ENCODE results near the gene CLMN. TPM values are rescaled to one million over a fixed set of nuclear protein-coding genes. Genes with fewer than 3 reads are reported as not detected.
A peak's percentile ranks its signal among the peaks of the same experiment; 100 is the strongest.

CLMN gene
- total RNA-seq, 1 donor from 2014 or later: 117 TPM

DNA sequence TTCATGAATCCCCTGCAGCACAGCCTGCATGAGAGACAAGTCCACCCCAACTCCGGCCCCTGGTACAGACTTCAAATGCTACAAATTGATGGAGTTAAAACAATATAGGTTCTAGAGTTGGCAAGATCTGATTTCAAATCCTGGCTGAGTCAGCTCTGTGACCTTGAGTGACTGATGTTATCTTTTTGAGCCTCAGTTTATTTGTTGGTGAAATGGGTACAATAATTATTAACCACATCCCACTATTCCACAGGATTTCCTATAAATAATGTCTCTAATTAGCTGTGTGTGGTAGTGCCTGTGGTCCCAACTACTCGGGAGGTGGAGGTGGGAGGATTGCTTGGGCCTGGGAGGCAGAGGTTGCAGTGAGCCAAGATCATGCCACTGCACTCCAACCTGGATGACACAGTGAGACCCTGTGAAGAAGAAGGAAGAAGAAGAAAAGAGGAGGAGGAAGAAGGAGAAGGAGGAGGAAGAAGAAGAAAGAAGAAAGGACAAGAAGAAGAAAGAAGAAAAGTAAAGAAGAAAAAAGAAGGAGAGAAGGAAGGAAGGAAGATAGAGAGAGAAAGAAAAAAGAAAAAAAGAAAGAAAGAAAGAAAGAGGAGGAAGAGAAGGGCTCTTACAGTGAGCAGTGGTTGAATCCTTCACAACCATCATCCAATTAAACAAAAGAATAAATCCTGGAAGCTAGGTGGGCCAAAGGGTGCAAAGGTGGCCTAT lies 122.7 kb downstream of the CLMN start:
- Mint-ChIP-seq H3K9me3 (no peaks in the 10 kb centered on the region), H3K27ac (peak overlapping the region; percentile 87), H3K36me3 (peaks cover 35% of the 10 kb centered on the region), H3K27me3 (ENCODE audit: low read depth) (peaks cover 1% of the 10 kb centered on the region), H3K4me1 (peaks cover 37% of the 10 kb centered on the region), H3K4me3 (no peak overlapping the region)
- TF ChIP-seq, protein P1, sequence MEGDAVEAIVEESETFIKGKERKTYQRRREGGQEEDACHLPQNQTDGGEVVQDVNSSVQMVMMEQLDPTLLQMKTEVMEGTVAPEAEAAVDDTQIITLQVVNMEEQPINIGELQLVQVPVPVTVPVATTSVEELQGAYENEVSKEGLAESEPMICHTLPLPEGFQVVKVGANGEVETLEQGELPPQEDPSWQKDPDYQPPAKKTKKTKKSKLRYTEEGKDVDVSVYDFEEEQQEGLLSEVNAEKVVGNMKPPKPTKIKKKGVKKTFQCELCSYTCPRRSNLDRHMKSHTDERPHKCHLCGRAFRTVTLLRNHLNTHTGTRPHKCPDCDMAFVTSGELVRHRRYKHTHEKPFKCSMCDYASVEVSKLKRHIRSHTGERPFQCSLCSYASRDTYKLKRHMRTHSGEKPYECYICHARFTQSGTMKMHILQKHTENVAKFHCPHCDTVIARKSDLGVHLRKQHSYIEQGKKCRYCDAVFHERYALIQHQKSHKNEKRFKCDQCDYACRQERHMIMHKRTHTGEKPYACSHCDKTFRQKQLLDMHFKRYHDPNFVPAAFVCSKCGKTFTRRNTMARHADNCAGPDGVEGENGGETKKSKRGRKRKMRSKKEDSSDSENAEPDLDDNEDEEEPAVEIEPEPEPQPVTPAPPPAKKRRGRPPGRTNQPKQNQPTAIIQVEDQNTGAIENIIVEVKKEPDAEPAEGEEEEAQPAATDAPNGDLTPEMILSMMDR (IDR thresholded peaks at IDR 0.05; ENCODE audit: unreplicated experiment): no peak
- no peak for DNase-seq (ENCODE audit: low spot score in 2 of 2, unreplicated experiment in 2 of 2)

GRCh38 chr14:95196268-95196667 lies 123.4 kb downstream of the CLMN start:
- Mint-ChIP-seq H3K9me3 (no peaks in the 10 kb centered on the region), H3K27ac (peak overlapping the region; percentile 90), H3K36me3 (peaks cover 35% of the 10 kb centered on the region), H3K4me1 (peaks cover 37% of the 10 kb centered on the region), H3K4me3 (no peak overlapping the region), H3K27me3 (ENCODE audit: low read depth) (peaks cover 1% of the 10 kb centered on the region)
- TF ChIP-seq, protein P1 (IDR thresholded peaks at IDR 0.05; ENCODE audit: unreplicated experiment): no peak
- DNase-seq (ENCODE audit: low spot score in 2 of 2, unreplicated experiment in 2 of 2): no peak

- peak overlapping the region; percentile 90 for H3K27ac Mint-ChIP-seq
- peaks cover 46% of the 10 kb centered on the region for H3K36me3 Mint-ChIP-seq
- TF ChIP-seq, protein P1 (IDR thresholded peaks at IDR 0.05; ENCODE audit: unreplicated experiment): no peak
- DNase-seq (ENCODE audit: low spot score in 2 of 2, unreplicated experiment in 2 of 2): no peak
- H3K27me3 Mint-ChIP-seq (ENCODE audit: low read depth): peaks cover 1% of the 10 kb centered on the region
- no peak overlapping the region for H3K4me3 Mint-ChIP-seq
- no peaks in the 10 kb centered on the region for H3K9me3 Mint-ChIP-seq
- H3K4me1 Mint-ChIP-seq: peaks cover 40% of the 10 kb centered on the region
Observed at GRCh38 chr14:95195031-95195430, 124.7 kb downstream of the CLMN start.

DNA sequence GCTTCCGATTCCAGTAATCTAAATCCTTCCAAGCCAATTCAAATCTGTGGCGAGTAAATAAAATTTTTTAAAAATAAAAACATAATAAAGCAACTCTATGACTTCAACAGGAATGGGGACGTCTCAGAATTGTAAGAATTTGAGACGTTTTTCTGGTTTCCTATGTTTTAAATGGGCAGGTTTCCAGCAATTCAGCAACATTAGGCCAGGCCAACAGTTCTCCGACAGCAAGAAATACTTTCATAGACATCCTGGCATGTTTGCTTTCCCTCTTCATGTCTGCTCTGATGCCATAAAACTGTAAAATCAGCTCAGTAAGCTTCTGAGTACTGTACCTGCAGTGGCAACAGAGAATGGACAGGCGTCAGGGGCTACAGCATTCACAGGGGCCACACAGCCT lies 126.6 kb downstream of the CLMN start:
- Mint-ChIP-seq H3K36me3 (peaks cover 52% of the 10 kb centered on the region), H3K4me1 (peaks cover 42% of the 10 kb centered on the region), H3K4me3 (no peak overlapping the region), H3K27ac (peak overlapping the region; percentile 67), H3K9me3 (peaks cover 10% of the 10 kb centered on the region), H3K27me3 (ENCODE audit: low read depth) (peaks cover 1% of the 10 kb centered on the region)
- DNase-seq (ENCODE audit: low spot score in 2 of 2, unreplicated experiment in 2 of 2): no peak
- TF ChIP-seq, protein P1 (IDR thresholded peaks at IDR 0.05; ENCODE audit: unreplicated experiment): no peak

- Mint-ChIP-seq H3K27me3 (ENCODE audit: low read depth) (peaks cover 1% of the 10 kb centered on the region), H3K36me3 (peaks cover 59% of the 10 kb centered on the region), H3K9me3 (peaks cover 12% of the 10 kb centered on the region), H3K4me1 (peaks cover 38% of the 10 kb centered on the region), H3K4me3 (no peak overlapping the region), H3K27ac (peak overlapping the region; percentile 34)
- DNase-seq (ENCODE audit: low spot score in 2 of 2, unreplicated experiment in 2 of 2): no peak
- TF ChIP-seq, protein P1 (IDR thresholded peaks at IDR 0.05; ENCODE audit: unreplicated experiment): no peak
Observed at GRCh38 chr14:95192311-95192710, 127.4 kb downstream of the CLMN start.

Measured in mesothelial cell of epicardium (in vitro differentiated cells).